ENCODE results near the gene LAYN.

GRCh38 chr11:111596319-111596718 lies 55.8 kb downstream of the LAYN start:
- no peak for TF ChIP-seq EZH2 (IDR thresholded peaks at IDR 0.05; ENCODE audit: borderline replicate concordance)
- TF ChIP-seq, protein P1, sequence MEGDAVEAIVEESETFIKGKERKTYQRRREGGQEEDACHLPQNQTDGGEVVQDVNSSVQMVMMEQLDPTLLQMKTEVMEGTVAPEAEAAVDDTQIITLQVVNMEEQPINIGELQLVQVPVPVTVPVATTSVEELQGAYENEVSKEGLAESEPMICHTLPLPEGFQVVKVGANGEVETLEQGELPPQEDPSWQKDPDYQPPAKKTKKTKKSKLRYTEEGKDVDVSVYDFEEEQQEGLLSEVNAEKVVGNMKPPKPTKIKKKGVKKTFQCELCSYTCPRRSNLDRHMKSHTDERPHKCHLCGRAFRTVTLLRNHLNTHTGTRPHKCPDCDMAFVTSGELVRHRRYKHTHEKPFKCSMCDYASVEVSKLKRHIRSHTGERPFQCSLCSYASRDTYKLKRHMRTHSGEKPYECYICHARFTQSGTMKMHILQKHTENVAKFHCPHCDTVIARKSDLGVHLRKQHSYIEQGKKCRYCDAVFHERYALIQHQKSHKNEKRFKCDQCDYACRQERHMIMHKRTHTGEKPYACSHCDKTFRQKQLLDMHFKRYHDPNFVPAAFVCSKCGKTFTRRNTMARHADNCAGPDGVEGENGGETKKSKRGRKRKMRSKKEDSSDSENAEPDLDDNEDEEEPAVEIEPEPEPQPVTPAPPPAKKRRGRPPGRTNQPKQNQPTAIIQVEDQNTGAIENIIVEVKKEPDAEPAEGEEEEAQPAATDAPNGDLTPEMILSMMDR (IDR thresholded peaks at IDR 0.05; ENCODE audit: poor library complexity) = no peak
